GM21528 (cell line): ENCODE data around the gene ASB2.
A peak's percentile ranks its signal among the peaks of the same experiment; 100 is the strongest.

Experiments
- ATAC-seq: cut with Tn5 transposase; IDR thresholded peaks from one replicate; pipeline ENCODE4 v1.9.1; 2021; ENCODE audit warnings: mild to moderate bottlenecking, moderate library complexity; ENCODE audit not compliant: unreplicated experiment, low FRiP score

Gene ASB2

GRCh38 chr14:93964281-93964680 lies 12.1 kb downstream of the ASB2 start:
- ATAC-seq, result no peak

GRCh38 chr14:93963692-93964091 lies 12.7 kb downstream of the ASB2 start:
- ATAC-seq, result no peak

DNA sequence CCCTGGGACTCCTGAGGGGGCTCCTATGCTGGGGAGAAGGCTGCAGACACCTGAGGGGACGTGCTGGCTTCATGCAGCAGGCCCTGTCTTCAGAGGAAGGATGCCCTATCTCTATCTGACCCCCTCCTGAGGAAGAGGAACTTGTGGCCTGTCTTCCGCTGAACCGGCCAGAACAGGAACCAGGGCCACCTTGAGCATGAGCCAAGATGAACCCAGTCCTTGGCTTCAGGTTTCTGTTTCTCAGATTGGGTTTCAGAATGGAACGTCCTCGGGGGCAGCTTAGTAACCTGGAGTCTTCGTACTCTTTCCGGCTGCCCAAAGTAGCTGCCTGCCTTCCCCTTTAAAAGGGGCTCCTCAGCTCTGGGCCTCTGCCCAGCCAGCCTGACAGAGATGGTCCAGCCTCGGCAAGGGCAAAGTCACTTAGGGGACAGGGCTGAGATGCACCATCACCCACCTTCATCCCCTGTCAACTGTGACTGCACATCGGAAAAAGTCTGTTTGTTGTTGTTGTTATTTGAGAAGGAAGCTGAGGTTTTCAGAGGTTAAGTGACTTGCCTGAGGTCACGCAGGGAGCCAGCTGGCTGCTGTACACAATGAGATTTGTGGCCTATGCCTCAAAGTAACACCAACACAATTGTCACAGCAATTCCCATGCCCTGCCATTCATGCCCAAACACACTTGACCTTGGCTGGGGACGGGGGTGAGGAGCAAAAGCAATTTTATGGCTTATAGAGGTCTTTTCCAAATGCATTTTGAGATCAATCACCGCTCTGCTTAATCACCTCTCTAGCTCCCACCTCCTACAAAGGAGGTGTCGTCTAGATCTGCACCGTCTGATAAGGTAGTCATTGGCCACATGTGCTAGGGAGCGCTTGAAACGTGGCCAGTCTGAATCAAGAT lies 13.4 kb downstream of the ASB2 start:
- peak; percentile 62 for ATAC-seq

- ATAC-seq, result no peak
Observed at GRCh38 chr14:93961620-93962019, 14.8 kb downstream of the ASB2 start.

GRCh38 chr14:93960774-93961438 lies 15.5 kb downstream of the ASB2 start:
- ATAC-seq, result no peak

- ATAC-seq, result no peak
Observed at GRCh38 chr14:93960108-93960475, 16.3 kb downstream of the ASB2 start.

GRCh38 chr14:93959239-93960107 lies 16.9 kb downstream of the ASB2 start:
- ATAC-seq, result peak; percentile 67

- no peak for ATAC-seq
Observed at GRCh38 chr14:93958567-93959238, 17.7 kb downstream of the ASB2 start.

DNA sequence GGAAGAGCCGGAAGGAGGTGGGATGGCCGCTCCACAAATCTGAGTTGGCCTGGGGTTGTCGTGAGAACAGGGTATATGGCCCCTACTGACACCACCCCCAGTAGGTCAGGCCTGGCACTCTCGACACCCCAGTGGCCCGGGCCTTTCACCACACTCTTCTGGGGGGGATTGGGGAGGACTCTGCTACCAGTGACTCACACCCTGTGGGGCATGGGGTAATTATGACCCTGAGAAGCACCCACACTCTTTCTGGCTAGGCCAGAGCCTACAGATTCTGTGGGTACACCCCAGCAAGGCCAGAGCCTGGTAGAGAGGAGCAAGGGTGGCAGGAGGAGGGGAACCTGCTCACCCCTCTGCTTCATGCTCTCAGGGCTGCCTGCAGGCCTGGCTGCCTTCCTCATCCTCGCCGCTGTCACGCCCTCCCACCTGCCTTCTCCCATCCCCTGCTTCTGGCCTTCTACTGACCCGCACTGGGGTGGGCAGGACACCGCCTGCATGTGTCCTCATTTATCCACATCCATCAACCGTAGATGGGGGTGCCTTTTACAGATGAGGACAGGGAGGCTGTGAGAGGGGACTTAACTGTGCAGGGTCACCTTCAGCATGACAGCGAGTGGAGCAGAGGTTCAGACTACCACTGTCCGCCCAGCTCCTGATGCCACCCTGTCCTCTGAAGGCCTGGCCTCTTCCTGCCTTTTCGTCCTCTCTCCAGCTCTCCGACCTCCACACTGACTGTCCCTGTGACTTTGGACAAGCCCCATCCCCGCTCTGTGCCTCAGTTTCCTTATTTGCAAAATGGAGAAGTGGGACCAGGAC lies 18.4 kb downstream of the ASB2 start:
- ATAC-seq, result no peak

DNA sequence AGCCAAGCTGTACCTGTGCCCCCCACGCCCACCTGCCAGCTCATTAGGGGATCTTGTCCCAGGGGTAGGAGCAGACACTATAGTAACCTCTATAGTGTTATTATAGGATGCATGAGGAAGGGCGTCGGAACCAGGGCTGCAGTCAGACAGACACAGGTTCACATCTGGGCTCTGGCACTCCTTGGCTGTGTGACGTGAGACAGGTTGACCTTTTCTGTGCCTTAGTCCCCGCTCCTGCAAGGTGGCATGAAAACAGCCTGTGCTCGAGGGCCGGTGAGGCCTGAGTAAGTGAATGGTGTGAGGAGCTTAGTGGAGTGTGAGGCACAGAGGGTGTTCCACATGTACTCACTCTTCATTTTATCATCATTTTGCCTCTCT lies 19.0 kb downstream of the ASB2 start:
- ATAC-seq, result no peak

DNA sequence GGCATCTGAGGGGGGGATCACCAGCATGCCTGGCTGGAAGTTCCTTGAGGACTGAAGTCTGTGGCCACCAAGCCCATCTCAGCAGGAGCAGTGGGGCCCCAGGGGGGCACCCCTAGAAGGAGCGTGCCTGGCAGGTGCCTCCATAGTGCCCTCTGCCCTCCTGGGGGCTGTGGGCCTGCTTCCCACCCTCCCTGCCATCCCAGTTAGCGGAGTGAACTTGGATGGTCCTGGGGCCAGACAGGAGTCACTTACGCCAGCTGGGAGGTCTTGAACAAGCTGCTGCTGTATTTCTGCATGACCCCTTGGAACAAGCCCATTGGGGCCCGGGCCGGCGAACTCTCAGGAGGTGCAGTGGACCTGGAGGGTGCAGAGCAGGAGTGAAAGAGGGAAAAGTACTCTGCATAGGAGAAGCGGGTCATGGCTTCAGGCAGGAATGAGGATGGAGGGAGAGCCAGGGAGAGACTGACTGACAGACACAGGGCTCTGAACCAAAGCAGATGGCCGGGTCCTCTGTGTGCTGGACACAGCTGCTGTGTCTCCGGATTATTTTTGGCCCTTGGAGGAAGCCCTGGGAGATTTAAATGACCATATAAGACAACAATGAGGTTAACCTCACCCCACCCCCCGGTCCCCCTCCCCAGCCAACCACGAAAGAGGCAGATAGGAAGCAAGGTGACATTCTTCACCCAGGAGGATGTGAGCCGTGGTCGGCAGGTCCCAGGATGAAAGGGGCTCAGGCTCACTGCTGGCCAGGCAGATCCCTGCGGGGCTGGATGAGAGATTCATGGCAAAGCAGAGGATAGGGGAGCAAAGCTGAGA lies 19.6 kb downstream of the ASB2 start:
- no peak for ATAC-seq

DNA sequence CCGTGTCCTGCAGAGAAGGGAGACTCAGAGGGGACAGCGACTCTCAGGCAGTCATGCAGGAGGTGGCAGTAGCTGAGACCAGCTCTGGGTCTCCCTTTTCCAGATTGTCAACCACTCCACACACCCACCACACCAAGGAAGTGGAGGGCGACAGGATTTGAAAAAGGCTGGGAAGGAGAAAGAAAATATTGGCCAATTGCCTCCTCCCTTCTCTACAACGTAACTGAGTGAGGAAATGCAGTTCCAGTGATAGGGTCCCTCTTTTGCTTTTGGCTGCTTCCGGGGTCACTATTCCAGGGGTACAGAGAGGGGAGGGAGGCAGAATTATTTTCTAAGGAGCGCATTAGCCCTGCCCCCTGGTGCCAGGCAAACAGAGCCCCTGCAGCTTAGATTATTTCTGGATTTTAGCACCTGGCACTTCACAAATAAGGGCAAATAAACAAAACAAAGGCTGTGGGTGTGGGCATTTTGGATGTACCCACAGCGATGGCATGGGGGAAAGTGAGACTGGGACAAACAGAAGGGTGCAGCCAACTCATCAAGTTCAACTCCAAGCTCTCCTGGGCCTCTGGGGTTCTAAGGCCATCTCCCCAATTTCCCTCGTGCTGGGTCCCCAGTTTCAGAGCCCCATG lies 20.4 kb downstream of the ASB2 start:
- no peak for ATAC-seq

GRCh38 chr14:93954900-93955849 lies 21.2 kb downstream of the ASB2 start:
- ATAC-seq, result peak; percentile 35

DNA sequence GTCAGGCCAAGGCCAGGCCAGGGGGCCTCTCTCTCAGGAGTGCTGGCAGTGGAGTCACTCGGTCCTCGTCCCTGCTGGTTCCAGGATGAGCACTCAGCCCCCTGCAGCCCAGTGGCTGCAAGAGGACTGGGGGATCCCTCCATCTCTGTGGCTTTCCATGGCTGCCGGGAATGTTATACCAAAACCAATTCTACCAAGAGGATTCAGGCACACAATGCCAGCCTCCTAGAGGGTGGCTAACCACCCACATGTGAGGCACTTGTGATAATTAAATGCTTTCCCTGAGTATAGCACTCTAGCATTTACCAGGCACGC lies 21.9 kb downstream of the ASB2 start:
- no peak for ATAC-seq

DNA sequence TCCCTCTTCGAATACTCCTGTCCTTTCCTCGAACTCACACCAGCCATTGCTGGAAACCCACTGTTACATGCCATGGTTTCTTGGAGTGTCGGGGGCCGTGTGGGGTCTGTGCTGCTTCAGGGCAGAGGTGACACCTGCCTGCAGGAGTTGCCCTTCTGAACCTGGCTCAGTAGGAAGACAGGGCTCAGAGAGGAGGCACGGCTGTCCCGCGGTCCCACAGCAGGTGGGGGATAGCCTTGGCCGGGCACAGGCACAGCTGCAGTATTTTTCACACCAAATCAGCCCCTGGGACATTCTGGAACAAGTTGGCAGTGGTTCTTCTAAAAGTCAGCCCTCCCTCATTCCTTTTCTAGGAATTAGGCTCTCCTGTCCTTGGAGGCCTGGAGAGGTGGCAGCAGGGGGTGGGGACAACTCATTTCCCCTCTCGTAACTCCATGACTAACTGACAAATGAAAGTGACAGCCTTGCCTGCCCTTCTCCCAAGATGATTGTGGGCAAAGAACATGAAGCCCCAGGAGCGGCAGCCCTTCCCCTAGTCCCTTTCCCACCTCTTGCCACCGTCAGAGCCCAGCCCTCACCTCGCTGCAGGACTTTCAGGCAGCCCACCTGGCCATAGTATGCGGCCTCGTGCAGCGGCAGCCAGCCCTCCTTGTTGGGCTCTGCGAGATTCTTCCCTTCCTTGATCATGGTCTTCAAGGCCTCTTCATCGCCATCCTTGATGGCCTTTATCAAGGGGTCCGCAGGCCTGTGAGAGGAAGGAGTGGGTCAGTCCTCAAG lies 22.4 kb downstream of the ASB2 start:
- ATAC-seq, result no peak

GRCh38 chr14:93953263-93953662 lies 23.1 kb downstream of the ASB2 start:
- no peak for ATAC-seq

DNA sequence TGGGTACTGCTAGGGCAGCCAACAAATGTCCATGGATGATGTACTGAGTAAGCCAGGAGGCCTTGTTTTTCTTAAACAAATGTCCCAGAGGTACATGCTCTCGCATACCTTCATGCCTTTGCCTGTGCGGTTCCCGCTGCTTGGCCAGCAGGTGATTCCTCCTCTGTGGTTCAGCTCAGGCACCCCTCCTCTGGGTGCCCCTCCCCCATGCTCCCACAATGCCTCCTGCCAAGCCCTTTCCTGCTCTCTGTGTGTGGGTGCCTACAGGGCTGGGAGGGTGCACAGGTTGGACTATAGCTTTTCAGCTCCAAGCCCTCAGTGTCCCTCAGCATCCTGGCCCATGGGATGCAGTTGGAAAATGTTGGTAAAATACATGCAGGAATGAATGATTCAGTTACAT lies 23.5 kb downstream of the ASB2 start:
- ATAC-seq, result no peak
